Erythroblast (primary cell): ENCODE results near the gene ASCC1.

Experiments
- GATA1 ChIP-seq: IDR thresholded peaks from 2 replicates; pipeline ENCODE4 v1.6.1; 2011; ENCODE audit warnings: low read depth, mild to moderate bottlenecking, control low read depth, low read length, moderate library complexity
- POLR2A ChIP-seq: IDR thresholded peaks from 2 replicates; pipeline ENCODE4 v1.6.1; 2011; ENCODE audit warnings: mild to moderate bottlenecking, low read length

DNA sequence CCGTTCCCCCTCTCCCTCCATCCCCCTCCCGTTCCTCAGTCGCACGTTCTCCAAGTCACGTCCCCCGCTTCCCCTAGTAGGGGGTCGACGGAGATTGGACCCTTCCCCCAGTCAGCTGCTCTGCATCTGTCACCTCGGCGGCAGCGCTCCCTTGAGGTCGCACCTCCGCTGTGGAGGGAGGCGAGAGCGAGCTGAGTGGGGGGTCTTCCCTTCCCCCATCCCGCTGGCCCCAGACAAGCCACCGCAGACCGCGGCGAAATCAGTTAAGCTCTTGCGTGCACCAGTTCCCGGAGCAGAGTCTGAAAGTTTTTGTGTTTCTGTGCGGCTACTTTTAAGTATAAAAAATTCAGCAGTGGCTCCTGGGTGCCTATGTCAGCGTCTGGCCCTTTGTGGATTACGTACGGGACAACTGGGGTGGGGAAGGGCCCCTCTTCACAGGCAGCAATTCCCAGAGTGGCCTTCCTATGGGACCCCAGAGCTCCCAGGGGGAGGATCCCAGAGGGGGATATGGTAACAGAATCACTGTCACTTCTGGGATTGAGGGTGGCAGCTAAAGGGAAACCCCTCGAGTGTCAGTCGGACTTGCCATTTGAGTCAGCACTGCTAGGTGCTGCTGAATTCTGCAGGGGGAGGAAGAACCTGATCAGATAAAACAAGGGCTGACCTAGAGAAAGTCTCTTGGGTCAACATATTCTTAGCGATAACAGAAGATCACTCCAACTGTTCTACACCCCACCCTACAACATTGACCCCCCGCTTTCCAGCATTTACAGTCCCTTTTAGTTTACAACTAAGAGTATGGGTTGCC lies 45.1 kb upstream of the ASCC1 start:
- peak; percentile 65 for TF ChIP-seq POLR2A
- TF ChIP-seq GATA1: peak; percentile 67
